ENCODE measurements around the gene KLC1. TPM values are rescaled to one million over a fixed set of nuclear protein-coding genes. Genes with fewer than 3 reads are reported as not detected.

The KLC1 gene
- total RNA-seq, 1 donor from 2014 or later, result 200 TPM

DNA sequence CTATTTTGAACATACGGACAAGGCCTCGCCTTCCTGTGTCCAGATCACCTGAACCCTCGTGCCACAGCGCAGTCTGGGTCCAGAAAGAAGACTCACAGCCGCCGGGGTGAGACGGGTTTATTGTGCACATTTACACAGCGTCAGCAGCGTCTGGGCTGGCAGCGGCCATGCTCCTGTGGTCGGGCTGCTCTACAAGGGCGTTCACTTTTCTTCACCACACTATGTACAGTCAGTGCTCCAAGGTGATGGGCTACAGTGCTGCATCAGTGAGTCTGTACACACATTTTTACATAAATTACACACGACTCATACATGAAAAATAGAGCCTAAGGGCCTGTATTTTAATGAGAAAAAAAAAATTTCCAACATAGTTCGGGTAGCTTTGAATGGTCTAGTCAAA is 104.6 kb downstream of the KLC1 start:
- no peak for DNase-seq (ENCODE audit: low spot score)

DNA sequence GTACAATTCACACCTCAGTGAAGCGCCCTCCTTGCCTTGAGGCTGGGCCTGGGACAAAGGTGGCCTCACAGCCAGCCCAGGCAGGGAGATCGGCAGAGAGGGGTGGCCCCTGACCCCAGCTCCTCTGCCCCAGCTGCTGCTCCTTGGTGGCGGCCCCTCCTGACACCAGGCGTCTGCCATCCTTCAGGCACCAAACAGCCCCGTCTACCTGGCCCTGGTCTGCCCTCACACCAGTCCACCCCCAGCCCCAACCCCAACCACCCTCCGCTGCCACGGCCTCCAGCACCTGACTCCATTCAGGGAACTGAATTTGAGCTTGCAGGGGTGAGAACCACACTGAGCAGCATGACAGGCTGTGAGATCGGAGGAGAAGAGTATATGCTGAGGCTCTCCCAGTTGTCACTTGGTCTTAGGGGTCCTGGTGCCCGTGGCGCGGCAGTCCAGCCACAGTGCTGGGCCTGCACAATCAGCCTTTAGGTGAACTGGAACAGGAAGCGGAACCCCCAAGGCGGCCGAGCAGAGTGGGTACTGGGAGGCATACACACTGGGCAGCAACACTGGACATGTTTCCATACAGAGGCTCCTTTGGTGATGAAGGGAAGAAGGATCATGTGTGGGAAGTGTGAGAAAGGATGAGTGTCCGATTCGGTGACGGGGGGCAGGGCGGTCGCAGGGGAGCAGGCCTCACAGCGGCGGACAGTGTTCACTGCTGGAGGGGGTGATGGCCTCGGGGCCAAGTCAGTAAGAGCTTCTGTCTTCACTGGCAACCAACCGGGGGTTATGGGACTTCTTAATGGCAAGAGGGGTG is 105.3 kb downstream of the KLC1 start:
- DNase-seq (ENCODE audit: low spot score), result no peak

DNA sequence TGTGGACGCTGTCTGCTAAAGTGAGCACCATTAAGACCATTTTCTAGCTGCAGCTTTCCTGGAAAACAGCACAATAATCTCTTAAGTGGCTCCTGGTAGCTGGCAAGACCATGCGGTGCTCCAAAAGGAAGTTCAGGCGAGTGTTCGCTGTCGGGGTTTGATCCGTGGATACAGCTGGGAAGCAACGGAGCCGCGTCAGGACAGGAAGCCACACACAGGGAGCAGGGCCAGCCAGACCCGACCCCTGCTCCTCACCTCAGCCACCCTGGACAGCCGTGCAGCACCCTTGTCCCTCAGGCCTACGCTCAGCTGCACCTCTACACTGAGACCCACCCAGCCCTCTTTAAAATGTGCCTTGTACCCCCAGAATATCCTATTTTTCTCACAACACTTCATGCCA is 106.0 kb downstream of the KLC1 start:
- no peak for DNase-seq (ENCODE audit: low spot score)

DNA sequence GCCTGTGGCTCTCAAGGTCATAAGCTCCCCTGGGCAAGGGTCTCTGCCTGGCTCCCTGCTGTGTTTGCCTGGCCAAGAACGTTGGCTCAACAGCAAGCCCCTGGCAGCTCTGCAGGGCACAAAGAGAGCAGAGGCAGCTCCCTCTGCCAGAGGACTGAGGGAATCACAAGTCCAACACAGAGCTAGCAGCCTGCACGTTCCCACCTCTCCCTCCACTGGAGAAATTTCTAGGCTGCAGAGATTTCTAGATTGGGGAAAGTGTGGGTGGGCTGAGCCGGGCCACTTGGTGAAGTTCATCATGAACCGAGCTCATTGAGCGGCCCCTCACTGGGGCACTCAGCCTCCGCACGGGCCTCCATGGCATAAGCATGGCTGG is 106.4 kb downstream of the KLC1 start:
- DNase-seq (ENCODE audit: low spot score), result no peak

DNA sequence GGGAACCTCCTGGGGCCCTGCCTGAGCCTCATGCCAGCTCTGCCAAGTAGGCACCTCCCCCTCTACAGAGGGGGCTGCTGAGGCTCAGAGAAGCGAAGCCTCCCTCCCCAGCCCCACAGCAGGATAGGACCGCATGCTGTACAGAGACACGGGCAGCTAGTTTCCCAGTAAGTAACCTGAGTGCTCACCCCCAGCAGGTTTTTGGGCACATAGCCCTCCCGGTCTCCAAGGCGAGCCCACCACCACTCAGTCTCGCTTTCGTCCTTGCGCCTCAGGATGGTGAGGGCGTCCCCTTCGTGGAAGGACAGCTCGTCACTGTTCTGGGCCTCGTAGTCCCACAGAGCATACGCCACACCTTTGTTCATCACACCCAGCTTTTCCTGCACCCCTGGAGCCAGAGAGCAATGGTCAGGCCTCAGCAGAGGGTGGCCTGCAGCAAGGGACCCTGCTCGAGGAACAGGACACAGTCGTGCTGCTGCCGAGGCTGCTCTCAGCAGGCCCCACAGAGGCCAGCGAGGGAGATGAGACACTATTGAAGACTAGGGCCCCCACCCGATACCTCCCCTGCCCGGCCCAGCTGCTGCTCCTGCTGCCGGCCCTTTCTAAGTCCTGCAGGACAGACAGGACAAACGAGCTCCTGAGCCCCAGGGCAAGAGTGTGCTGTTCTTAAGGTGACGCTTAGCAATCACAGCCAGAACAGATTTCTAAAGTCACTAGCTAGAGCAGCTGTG is 107.0 kb downstream of the KLC1 start:
- DNase-seq (ENCODE audit: low spot score), result no peak

DNA sequence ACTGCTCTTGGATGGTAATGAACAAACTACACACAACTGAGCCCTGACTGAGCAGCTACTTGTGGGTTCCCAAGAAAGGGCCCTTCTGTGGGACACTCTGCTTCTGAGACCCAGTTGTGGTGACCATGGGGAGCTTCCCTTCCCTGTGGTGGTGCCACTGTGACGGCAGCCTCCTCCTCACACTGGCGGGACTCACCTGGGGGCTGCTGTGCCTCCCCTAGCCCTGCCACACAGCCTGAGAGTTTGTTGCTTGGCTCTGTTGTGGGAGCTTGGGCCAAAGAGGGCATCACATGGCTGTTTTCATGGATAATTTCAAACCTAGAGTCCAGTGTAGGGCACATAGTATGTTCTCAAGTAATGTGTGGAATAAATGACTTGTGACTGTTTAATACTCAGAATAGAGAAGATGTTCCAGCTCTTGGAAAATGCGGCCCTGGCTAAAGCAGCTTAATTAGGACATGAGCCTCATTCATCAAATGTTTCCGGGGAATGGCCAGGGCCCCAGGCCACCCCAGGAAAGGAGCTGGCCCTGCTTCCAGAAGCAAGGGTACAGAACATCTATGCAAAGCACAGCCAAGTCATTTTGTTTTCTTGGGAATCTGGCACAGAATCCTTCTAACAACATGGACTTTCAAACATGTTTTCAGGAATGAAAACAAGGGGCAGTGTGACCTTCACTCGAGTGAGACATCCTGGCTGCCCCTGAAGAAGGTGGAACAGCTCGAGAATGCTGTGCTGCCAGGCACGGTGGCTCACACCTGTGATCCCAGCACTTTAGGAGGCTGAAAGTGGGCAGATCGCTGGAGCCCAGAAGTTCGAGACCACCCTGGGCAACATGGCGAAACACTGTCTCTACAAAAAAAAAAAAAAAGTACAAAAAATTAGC is 107.8 kb downstream of the KLC1 start:
- DNase-seq (ENCODE audit: low spot score), result no peak

DNA sequence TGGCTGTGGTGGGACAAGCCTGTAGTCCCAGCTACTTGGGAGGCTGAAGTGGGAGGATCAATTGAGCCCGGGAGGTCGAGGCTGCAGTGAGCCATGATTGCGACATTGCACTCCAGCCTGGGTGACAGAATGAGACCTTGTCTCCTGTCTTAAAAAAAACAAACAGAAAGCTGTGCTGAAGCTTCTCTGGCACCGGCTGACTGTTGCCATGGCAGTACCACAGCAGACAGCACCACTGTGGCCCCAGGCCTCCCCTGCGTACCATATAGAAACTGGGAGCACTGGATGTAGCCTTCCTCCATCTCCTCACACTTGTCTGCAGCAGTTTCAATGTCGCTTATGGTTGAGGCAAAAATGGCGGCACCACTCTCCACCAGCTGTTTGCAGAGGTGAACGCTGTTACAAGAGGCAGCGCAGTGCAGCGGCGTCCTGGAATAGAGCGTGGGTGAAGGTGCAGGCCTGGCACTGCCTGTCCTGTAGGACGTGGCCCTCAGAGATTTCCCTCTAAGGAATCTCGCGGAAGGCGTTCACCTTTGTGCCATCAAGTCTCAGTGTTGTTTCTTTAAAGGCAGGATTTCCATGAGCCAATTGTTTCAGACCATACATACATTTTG is 108.5 kb downstream of the KLC1 start:
- DNase-seq (ENCODE audit: low spot score), result peak; percentile 62

DNA sequence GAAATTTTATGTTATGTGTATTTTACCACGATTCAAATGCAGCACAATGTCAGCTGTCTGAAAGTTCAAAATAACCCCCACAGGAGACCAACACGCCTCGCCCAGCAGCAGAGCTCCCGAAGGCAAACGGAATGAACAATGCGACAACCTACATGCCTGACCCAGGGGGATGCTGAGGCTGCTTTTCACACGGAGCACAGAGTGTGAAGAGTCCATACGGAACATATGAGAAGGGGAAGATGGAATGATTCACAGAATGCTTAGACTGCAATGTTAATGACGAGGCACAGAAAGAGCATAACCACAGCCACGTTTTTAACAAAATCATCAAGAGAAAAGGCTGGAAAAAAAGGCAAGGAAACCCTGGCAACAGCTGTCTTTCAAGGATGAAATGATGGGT is 109.2 kb downstream of the KLC1 start:
- peak; percentile 16 for DNase-seq (ENCODE audit: low spot score)

DNA sequence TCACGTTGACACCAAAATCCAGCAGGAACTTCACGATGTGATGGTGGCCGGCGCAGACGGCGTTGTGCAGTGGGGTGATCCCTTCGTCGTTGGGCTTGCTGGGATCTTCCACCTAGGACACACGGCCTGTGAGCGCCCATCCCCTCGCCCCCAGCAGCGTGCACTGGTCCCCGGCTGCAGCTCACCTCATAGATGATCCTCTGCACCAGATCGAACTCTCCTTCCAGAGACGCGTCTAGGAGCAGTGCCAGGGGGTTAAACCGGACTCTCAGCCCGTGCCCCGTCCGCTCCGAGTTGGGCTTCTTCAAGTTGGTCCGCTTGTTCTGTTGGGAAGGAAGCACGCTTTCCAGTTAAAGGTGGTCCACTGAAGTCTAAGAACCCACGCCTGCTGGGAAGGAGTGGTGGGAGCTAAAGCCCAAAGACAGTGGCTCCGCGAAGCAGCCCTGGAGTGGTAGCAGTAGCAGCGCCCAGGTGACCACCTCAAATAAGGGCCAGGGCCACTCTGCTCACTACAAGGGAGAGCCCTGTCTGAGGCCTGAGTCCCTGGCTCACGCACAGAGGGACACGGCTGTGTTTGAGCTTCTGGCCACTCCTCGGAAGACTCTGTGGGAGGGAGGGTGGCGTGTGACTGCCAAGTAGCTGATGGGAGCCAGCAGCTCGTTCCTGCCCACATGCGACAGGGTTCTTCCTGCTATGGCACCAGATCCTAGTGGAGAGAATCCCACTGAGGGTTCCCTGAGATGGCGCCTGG is 109.9 kb downstream of the KLC1 start:
- peak; percentile 83 for DNase-seq (ENCODE audit: low spot score)

DNA sequence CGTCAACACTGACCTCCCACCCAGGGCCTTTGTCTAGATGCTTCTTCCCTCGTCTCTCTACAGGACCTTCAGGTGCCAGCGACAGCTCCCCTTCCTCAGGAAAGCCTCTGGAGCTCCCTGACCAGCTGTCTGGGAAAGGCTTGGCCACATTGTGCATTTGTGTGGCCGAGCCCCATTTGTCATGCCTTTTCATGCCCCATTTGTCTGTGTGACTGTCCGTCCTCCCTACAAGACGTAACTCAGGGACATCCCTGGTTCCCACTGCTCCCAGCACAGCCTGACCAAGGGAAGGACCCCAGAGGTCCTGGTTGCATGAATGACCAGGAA is 110.4 kb downstream of the KLC1 start:
- DNase-seq (ENCODE audit: low spot score), result no peak

DNA sequence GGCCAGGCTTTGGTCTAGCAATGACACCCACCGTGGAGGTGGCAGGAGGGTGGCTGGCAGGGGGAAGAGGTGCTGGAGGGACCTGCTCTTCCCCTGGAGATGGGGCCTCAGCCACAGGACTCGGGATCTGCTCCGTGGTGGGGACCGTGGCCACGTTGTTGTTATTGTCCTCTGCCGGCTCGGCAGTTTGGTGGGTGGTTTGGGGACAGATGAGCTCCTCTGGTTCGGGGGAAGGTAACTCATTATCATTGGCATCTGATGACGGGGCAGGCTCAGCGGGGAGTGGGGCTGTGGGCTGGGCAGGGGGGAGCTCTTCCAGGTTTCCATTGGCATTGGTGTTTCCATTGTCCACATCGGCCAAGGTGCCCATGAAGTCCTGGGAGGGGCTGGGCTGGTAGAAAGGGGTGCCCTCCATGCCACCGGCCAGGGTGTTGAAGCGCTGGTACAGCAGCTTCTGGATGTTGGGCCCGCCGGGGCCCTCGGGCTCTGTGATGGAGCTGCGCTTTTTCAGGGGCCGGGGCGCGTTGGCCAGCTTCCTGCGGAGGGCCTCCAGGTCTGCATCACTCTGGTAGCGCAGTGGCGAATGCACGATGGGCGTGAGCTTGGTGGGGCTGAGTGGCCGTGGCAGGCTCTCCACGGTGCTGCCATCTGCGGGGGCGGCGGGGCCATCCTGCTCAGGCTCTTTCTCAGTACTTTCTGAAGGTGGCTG is 110.9 kb downstream of the KLC1 start:
- peak; percentile 83 for DNase-seq (ENCODE audit: low spot score)

DNA sequence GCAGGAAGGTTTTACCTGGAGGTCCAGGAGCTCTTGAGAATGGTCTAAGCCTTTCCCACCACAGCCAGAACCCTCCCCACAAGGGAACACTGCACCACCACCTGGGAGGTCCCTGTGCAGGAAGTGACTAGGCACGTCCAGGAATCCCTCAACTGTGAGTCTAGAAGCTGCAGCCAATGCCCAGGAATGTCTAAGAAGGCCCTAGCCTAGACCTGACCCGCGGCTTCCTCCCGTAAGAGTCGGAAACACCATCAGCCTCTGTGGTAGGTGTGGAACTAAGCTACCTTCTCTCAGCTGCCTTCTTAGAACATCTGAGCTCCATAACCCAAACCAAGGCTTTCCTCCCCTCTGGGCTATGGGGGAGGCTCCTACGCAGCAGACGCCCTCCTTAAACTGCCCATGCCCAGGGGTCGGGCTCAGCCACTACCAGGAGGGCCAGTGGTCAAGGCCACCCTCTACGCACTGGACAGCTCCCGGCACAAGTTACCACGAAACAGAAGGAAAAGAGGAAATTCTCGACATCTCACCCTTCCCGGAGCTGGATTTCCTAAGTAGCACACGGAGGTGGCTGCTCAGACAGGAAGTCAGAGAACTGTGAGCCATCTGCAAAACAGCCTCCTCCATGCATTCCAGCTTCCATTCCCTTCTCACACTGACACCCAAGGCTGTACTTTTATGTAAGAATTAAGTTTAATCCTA is 112.1 kb downstream of the KLC1 start:
- DNase-seq (ENCODE audit: low spot score), result peak; percentile 71

DNA sequence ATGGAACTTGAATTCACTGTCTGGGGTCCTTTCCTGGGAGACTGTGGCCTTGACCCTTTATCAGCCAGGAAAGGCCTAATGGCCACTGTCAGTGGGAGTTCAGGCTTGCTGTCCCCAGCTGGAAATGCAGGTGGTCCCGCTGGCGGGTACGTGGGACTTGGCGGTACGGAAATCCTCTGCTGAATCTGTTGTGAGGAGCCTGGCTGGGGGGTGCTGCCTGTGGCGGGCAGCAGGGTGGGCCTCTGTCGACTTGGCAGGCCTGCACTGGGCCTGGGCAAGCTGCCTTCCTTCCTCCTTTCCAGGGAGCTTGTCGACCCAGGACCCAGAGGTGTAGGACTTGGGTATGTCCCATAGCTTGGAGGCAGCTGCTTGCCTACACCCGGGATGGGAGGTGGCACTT is 112.9 kb downstream of the KLC1 start:
- DNase-seq (ENCODE audit: low spot score), result peak; percentile 65

DNA sequence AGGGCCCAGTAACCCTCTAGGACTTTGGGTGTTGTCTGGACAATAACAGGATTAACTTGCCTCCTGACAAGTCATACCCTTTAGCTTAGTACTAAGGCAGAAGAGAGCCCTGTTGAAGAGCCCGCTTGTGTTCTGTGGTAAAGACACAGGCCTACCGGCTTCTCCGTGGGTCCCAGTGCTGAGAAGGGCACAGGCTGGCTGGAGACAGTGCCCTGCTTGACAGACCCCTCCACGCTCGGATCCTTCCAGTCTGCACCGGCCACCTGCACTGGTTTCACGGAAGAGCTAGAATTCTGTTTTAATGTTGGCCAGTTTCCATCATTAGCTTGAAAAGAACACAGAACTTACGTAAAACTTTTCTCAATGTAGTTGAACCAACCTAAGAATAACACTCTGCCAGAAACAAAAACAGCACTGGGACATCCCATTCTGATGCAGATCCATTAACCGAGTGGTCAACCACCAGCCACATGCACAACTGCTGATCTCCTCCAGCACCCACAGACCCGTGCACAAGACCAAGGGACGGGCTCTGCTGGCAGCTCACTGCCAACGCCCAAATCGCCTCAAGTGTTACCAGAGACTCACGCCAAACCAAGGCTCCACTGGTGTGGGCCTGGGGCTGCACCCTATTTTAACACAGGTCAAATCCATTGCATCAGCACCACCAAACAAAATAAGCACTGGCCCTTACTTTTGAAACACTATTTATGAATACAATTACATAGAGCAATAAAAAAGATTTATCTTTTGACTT is 113.7 kb downstream of the KLC1 start:
- DNase-seq (ENCODE audit: low spot score), result peak; percentile 51

DNA sequence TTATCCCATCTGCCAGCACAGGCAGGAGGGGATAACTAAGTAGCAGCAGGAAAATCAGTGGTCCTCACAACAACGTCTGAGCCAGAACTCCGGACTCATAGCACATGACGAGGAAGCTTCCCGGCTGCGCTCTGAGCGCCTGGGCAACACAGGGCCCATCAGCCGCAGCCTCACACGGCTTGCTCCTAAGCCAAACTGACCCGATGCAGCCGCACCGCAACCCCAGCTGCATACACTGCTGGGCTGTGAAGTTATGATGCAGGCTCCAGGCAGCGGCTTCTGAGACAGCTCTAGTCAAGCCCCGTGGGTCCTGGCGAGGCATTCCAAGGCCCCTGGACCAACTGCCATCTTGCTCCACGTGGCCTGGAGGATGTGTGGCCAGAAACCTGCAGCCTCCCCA is 114.7 kb downstream of the KLC1 start:
- peak; percentile 81 for DNase-seq (ENCODE audit: low spot score)

DNA sequence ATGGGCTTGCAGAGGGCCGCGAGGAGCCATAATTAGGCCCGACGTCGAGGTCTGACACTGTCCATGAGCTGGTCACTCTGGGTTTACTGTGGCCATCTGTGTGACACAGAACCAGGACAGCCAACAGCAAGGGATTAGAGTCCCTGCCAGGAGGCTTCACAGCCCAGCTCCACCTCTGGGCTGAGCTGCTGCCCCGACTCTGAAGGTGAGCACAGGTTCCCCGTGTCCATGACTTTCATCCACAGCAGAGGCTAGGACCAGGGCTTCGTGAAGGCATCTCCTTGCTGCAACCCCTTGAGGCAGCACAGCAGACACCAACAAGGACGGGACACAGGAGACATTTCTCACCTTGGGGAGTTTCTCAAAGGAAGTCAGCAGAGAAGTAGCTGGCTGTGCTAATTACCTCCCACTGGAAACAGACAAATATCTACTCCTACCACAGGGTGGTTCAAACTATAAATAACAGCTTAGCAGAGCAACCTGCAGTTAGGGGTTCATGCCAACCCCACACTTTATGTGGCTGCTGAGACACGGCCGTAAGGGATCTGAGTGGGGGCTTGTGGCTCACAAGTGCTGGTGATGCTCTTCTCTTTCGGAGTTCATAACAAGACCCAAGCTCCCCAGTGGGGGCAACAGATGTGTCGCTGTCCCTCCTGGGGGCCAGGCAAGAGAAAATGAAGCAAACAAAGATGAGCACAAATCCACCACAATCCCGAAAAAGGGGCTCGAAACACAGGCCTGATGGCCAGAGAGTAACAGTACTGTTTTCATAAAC is 115.8 kb downstream of the KLC1 start:
- peak; percentile 75 for DNase-seq (ENCODE audit: low spot score)

DNA sequence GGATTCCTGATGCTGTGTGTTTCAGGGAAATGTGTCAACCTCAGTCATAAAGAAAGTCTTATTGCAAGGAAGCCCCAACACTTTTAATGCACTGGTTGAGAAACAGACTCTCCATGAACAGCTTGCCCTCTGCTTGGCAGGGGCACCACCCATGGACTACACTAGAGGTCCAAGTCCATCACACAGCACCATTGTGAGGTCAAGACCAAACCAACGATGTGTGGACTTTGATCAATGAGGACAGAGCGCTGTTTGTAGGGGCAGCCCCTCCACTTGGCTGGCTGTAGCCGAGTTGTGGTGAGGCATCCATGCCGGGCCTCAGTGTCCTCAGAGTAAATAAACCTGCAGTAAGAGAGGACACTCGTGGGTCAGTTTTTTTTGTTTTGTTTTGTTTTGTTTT is 116.4 kb downstream of the KLC1 start:
- DNase-seq (ENCODE audit: low spot score), result peak; percentile 39

DNA sequence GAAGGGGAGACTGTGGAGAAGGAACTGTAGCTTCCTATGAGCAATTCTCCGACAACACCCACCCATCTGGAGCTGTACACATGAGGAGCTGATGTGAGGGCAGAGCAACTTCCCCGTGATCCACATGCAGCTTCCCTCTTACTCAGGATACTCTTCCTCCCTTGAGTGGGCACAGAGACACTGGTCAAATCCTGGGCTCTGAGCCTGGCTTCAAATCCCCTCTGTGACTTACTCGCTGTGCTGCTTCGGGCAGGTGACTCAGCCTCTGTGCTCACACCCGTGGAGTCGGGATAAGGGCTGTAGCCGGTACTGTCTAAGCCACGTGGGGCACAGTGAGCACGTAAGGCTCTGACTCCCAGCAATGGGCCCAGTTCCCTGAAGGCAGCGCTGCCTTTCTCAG is 117.7 kb downstream of the KLC1 start:
- DNase-seq (ENCODE audit: low spot score), result peak; percentile 85

Measured in mesenteric fat pad (tissue), 1 donor.